Colon (tissue), 2 donors: ENCODE measurements around the gene ALG3.

Source experiments
- FAIRE-seq: peaks from 2 replicates; lab custom pipeline; 2012; peaks lifted over from hg19 to GRCh38; lab: Jason Lieb, UNC
- donor health status: control.
- donor health status: control.

Gene ALG3

GRCh38 chr3:184192889-184193288, 55.9 kb downstream of the ALG3 start:
- FAIRE-seq, result no peak
